NCI-H146 treated with DMSO at 0.1 percent for 48 hours (cell line): ENCODE data around the gene KRTAP10-2.
"Not testable (repeated sequence)": the region's sequence is repeated elsewhere in the genome, so short reads cannot be mapped to it uniquely, and the experiment has no call there.

Experiments
- DNase-seq: peaks from one replicate; lab custom pipeline; 2025; ENCODE audit not compliant: unreplicated experiment; lab: John Stamatoyannopoulos, UW

KRTAP10-2 gene

GRCh38 chr21:44568261-44568660 is 17.0 kb upstream of the KRTAP10-2 start:
- DNase-seq = no peak

GRCh38 chr21:44567481-44568171 is 16.3 kb upstream of the KRTAP10-2 start:
- DNase-seq = no peak

GRCh38 chr21:44566403-44566802 is 15.1 kb upstream of the KRTAP10-2 start:
- DNase-seq = no peak

GRCh38 chr21:44564886-44565598 is 13.7 kb upstream of the KRTAP10-2 start:
- DNase-seq = no peak

GRCh38 chr21:44564099-44564498 is 12.8 kb upstream of the KRTAP10-2 start:
- DNase-seq = no peak

GRCh38 chr21:44558695-44559094 is 7.4 kb upstream of the KRTAP10-2 start, which contains the start of gene KRTAP10-3:
TSS of gene KRTAP10-3 (minus strand) at chr21:44558795. CDS start at chr21:44558715, 80 bp downstream.
- DNase-seq = no peak

- not testable (repeated sequence) for DNase-seq
Observed at GRCh38 chr21:44558329-44558675, 7.0 kb upstream of the KRTAP10-2 start.

- no peak for DNase-seq
Observed at GRCh38 chr21:44557491-44558328, 6.4 kb upstream of the KRTAP10-2 start.

- peak; percentile 57 for DNase-seq
Observed at GRCh38 chr21:44556879-44557278, 5.6 kb upstream of the KRTAP10-2 start.

GRCh38 chr21:44555200-44555875 is 4.0 kb upstream of the KRTAP10-2 start:
- no peak for DNase-seq

- DNase-seq = peak; percentile 13
Observed at GRCh38 chr21:44552681-44553080, 1.4 kb upstream of the KRTAP10-2 start.

- DNase-seq = no peak
Observed at GRCh38 chr21:44552136-44552535, 831 bp upstream of the KRTAP10-2 start.

GRCh38 chr21:44550807-44551206 is 498 bp downstream of the KRTAP10-2 start:
- DNase-seq = no peak

- DNase-seq = not testable (repeated sequence)
Observed at GRCh38 chr21:44550285-44550684, 1.0 kb downstream of the KRTAP10-2 start.

- no peak for DNase-seq
Observed at GRCh38 chr21:44549525-44550211, 1.6 kb downstream of the KRTAP10-2 start.

- no peak for DNase-seq
Observed at GRCh38 chr21:44548922-44549321, 2.4 kb downstream of the KRTAP10-2 start.

- DNase-seq = no peak
Observed at GRCh38 chr21:44548381-44548780, 2.9 kb downstream of the KRTAP10-2 start.

GRCh38 chr21:44547656-44548331 is 3.5 kb downstream of the KRTAP10-2 start:
- DNase-seq = no peak

- no peak for DNase-seq
Observed at GRCh38 chr21:44544566-44544965, 6.7 kb downstream of the KRTAP10-2 start.

GRCh38 chr21:44542716-44543115 is 8.6 kb downstream of the KRTAP10-2 start:
- no peak for DNase-seq
